Measurements from ENCODE around the gene ACOT8.
"Not testable (repeated sequence)": the region's sequence is repeated elsewhere in the genome, so short reads cannot be mapped to it uniquely, and the experiment has no call there.

ACOT8 gene

DNA sequence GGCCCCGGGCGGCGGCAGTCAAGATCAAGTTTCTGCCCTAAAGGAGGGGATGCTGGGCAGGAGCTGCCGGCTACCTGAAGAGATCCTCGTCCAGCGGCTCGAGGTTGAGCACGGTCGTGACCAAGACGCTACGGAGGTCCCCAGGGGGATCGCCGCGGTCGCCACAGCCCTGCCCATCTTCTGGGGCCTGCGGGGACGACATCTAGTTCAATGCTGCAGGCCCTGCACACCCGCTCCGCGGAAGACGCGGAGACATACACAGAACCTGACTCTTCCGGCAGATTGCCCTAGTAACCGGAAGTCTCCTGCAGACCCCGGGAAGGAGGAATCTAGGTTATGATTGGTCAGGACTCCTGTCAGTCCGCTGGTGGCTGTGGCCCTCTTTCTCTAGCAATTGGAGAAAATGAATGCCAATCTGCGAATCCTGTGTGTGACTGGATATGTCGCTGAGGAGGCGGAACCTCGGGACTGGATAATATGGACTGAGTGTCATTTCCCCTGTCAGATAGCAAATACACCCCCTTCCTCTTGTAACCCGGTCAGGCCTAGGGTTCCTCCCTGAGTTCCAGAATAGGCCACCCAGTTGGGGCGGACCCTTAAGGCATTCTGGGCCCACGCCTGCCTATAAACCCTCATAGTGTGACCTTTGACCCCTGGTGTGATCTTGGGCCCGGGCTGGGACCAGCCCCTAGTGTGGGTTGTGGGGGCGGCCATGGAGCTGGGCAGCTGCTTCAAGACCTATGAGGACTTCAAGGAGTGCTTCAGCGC, at the start of gene ACOT8, which contains the start of gene ZSWIM3:
ACOT8 (minus strand) TSS at position 279 of the 768 bp plus-strand sequence; CDS start at position 202, 77 bp downstream.
ZSWIM3 (plus strand) TSS at position 501 of the 768 bp plus-strand sequence; CDS start at position 713, 212 bp downstream.
- peak; percentile 100 for DNase-seq

DNA sequence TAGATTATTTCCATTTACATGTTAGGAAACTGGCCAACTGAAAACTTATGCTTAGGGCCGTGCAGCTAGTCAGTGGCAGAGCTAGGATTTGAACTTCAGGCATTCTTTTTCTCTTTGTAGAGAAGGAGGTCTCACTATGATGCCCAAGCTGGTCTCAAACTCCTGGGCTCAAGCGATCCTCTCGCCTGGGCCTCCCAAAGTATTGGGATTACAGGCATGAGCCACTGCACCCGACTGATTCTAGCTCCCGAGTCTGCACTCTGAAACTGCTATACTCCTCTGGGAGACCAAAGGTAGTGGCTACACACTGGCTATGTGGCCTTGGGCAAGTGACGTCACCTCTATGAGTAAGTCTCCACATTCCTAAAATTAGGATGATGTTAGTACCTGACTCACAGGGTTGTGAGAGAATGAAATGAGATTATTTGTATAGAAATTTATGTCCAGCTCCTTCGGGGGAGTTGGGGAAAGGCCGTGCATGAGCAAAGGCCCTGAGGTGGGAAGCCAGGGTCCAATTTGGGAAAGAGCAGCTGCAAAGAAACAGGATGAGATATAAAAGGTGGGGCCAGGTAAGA, 48.4 kb upstream of the ACOT8 start:
- no peak for DNase-seq

DNA sequence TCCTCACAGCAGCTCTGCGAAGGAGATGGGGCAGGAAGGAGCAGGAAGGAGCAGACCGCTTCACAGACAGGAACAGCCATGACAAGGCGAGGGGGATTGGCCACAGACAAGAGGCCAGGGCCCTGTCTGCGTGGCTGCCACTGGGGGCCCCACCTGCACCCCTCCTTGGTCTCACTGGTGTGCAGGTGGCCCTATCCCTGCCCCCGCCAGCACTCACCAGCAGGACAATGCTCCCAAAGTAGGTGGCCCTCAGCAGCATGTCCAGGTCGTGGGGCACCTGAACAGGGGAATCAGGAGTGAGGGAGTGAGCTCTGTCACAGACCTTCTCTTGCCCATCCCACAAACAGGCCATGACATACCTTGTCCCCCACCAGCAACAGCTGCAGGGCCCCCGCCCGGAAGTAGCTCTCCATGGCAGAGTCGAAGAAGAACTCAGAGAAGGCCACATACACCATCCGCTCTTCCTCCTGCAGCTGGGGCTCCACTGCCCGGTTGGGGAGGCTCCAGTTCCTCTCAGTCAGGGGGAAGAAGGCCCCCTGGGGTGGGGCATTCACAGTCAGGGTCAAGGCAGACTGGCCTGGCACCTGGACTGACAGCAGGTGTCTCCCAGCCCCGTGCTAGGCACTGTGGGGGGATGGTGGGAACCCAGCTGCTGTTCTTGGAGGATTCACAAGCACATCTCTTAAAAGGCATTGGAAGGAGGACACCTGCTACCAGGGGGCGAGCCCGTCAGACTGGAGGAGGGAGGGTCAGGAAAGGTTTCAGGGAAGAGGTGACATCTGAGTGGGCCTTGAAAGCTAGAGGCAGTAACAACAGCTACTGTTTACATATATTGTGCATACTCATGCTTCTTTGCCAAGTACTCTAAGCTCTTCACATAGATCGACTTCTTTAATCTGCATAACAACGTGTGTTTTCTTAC, 47.7 kb upstream of the ACOT8 start:
- no peak for DNase-seq

DNA sequence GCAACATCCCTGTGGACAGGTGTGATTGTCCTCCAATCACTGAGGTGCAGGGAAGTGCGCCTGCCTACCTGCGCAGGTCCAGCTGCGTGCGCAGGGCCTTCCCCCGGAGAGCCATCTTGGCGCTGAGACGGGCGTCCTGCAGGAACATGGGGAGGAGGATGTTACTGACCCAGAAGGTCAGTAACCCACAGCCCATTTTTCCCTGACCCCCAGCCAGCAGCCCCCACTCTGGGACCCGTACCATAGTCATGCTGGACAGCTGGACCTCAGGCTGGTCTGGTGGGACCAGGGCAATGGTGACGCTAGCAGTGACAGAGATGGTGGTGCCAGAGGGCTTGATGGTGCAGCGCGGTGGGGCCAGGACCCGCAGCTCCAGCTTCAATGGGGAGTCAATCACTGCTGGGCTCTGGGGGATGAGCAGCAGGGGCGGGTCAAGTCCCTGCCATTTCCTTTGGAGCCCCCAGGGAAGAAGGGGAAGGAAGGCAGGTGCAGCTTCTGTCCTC, 45.1 kb upstream of the ACOT8 start:
- no peak for DNase-seq

DNA sequence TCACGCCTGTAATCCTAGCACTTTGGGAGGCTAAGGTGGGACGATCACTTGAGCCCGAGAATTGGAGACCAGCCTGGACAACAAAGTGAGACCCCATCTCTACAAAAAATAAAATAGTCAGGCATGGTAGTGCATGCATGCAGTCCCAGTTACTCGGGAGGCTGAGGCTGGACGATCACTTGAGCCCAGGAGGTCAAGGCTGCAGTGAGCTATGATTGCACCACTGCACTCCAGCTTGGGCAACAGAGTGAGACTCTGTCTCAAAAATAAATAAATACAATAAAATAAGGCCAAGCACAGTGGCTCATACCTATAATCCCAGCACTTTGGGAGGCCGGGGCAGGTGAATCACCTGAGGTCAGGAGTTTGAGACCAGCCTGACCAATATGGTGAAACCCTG, 44.1 kb upstream of the ACOT8 start:
- not testable (repeated sequence) for DNase-seq

DNA sequence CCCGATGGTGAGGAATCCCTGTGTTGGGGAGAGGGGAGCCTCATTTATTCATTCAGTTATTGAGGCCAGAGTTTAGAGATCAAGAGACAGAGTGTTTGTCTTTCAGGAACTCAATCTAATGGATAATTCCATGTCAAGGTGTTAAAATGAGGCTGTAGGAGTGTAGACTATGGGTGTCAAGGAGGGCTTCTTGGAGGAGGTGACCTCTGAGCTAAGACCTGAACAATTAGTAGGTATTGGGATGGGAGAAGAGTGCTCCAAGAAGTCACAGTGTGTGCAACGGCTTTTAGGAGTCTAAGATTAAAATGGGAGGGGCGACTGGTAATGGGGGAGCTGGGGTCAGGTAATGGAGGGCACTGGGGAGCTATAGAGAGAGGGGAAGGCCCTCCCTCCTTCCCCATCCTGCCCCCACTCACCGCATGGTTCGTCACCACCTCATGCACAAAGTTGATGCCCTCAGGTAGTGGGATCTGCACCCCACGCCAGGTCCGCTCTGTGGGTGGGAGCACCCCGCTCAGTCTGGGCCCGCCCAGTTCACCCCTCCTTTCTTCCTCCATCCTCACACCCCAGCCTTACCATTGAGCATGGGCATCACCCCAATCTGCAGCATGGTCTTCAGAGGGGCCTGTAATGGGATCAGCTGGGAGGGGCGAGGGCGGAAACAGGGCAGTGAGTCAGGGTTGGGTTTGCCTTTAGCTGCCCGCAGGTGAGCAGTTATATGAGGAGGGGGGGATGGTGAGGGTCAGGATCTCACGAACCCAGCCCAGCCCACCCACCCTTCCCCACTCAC, 42.0 kb upstream of the ACOT8 start:
- DNase-seq, result no peak

DNA sequence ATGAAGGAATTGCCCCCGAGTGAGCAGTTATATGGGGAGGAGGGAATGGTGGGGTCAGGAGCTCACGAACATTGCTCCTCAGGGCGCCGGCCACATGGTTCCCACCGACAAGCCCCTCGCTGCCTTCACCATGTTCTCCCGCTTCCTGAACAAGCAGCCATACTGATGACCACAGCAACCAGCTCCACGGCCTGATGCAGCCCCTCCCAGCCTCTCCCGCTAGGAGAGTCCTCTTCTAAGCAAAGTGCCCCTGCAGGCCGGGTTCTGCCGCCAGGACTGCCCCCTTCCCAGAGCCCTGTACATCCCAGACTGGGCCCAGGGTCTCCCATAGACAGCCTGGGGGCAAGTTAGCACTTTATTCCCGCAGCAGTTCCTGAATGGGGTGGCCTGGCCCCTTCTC, 41.1 kb upstream of the ACOT8 start:
- no peak for DNase-seq

DNA sequence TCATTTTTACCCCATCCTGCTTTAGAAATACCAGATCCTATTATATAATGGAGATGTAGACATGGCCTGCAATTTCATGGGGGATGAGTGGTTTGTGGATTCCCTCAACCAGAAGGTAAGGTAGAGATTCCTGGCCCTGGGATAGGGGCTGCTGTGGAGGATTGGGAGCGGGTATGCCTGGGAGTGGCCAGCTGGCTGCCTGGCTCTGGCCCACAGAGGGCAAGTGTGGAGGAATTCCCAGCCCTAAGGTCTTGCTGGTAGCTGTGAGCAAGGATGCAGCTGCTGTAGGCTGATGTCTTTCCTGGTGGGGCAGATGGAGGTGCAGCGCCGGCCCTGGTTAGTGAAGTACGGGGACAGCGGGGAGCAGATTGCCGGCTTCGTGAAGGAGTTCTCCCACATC, 40.5 kb upstream of the ACOT8 start:
- no peak for DNase-seq

DNA sequence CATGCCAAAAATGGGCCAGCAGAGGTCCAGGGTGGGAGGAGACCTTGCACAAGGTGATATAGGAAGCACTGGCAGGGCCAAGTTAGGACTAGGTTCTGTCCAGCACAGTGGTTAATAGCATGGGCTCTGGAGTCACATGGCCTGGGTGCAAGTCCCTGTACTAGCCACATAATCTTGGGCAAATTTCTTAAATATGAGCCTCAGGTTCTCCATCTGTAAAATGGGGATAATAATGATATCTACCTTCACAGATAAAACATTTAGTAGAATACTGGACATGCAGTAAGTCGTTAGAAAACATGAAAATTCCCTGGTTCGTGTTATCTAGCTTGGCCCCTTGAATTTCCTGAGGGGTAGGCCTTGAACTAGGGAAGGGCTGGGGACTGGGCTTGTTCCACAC, 40.1 kb upstream of the ACOT8 start:
- DNase-seq, result no peak

DNA sequence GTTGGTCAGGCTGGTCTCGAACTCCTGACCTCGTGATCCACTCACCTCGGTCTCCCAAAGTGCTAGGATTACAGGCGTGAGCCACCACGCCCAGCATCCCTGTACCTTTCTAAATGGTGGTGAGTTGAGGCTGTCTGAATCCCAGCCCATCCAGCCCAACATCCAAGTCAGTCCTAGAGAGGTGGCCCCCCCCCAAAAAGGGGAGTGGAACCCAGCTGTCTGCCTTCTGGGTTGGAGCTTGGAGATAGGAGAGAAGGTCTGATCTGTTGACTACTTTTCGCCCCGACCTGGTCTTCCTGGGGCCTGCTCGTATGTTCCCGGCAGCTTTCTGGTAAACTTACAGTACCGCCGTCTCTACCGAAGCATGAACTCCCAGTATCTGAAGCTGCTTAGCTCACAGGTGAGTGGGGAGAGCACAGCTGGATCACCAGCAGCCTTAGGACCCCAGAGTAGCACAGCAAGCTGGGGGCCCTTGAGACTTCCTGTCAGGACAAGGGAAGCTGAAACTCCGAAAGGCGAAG, 39.5 kb upstream of the ACOT8 start:
- DNase-seq, result no peak

DNA sequence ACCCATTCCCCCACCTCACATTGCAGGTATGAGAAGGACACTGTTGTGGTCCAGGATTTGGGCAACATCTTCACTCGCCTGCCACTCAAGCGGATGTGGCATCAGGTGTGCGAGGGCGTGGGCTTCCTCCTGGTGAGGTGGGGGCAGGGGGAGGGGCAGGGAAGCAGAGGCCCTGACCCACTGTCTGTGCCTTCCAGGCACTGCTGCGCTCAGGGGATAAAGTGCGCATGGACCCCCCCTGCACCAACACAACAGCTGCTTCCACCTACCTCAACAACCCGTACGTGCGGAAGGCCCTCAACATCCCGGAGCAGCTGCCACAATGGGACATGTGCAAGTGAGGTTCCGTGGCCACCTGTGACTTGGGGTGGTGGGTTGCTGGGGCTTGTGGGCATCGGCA, 37.6 kb upstream of the ACOT8 start:
- DNase-seq, result no peak

DNA sequence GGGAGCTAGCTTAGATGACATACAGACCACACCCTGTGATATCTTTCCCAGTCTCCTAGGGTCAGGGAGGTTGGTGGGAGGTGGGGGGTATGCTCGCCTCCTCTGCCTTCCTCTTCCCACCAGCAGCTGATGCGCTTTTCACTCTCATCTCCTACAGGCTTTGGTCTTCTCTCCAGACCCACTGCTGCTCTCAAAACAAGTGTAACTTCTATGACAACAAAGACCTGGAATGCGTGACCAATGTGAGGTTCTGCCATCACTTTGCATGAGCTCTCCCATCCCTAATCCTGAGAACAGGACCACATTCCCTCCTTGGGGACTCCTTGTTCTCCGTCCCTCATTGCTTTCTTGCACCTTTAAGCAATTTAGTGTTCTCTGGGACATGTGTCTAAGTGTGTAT, 36.6 kb upstream of the ACOT8 start:
- no peak for DNase-seq

DNA sequence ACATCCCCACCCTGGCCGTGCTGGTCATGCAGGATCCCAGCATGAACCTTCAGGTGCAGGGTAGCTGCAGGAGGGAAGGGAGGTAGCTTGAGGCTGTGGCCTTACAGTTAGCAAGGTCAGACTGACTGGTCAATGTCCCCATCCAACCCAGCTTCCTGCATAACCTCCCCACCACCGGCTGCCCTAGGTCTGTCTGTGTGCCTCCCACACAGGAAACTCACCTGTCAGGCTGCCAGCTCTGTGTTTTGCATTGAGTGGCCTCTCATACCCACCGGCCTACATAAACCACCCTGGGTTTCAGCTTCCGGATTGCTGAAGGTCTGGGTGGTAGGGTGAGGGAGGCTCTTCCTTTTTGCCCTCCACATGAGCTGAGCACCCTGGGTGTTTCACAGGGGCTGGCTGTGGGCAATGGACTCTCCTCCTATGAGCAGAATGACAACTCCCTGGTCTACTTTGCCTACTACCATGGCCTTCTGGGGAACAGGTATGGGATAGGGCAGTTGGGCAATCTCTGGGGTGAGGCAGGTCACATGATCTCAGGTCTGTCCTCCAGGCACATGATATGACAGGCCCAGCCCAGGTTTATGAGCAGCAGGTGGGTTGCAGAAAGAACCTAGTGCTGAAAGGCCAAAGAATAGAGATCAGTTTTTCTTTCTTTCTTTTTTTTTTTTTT, 35.8 kb upstream of the ACOT8 start:
- no peak for DNase-seq

DNA sequence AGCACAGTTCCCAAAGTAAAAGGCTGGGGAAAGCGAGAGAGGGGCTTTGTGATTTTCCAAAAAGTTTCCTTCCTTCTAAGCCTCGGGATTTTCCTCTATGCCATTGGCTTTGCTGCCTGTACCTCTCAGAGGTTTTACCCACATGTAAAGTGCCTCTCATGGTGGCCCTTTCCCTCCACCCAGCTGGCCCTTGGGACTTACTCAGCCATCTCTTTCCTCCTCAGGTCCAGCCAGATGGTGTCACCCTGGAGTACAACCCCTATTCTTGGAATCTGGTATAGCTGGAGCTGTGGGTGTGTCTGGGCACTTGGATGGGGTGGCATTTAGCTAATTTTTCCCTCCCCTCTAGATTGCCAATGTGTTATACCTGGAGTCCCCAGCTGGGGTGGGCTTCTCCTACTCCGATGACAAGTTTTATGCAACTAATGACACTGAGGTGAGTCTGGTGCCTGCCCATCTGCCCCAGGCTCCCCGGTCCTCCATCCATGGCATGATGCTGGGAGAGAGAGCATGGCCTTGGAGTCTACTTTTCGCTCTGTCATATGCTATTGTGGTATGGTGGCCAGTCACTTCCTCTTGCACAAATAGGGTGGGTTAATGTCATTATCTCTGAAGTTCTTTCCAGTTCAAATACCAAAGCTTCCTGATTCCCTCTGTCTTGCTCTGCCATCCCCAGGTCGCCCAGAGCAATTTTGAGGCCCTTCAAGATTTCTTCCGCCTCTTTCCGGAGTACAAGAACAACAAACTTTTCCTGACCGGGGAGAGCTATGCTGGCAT, 35.0 kb upstream of the ACOT8 start:
- peak; percentile 14 for DNase-seq

DNA sequence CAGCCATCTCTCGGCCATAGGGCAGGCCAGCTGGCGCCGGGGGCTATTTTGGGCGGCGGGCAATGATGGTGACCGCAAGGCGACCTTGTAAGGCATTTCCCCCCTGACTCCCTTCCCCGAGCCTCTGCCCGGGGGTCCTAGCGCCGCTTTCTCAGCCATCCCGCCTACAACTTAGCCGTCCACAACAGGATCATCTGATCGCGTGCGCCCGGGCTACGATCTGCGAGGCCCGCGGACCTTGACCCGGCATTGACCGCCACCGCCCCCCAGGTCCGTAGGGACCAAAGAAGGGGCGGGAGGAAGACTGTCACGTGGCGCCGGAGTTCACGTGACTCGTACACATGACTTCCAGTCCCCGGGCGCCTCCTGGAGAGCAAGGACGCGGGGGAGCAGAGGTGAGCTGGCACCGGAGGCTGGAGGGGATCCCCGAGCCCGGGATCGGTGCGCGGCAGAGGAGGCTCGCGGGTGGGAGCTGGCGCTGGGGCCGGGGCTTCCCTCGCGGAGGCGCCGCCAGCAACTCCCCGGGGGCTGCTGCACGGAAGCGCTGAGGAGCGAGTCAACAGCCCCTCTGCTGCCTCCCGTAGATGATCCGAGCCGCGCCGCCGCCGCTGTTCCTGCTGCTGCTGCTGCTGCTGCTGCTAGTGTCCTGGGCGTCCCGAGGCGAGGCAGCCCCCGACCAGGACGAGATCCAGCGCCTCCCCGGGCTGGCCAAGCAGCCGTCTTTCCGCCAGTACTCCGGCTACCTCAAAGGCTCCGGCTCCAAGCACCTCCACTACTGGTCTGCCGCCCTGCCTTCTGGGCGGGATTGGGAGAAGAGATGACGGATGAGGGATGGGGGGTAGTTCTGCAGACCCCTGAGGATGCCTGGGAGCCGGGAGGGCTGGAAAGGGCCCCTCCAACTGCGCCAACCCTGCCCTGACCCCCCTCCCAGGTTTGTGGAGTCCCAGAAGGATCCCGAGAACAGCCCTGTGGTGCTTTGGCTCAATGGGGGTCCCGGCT, 34.1 kb upstream of the ACOT8 start, which contains the start of the genes CTSA and NEURL2:
CTSA (plus strand) TSS at position 351 of the 999 bp plus-strand sequence; CDS start at position 585, 234 bp downstream.
NEURL2 (minus strand) TSS at position 224 of the 999 bp plus-strand sequence; CDS start at position 7, 217 bp downstream.
- peak; percentile 92 for DNase-seq

DNA sequence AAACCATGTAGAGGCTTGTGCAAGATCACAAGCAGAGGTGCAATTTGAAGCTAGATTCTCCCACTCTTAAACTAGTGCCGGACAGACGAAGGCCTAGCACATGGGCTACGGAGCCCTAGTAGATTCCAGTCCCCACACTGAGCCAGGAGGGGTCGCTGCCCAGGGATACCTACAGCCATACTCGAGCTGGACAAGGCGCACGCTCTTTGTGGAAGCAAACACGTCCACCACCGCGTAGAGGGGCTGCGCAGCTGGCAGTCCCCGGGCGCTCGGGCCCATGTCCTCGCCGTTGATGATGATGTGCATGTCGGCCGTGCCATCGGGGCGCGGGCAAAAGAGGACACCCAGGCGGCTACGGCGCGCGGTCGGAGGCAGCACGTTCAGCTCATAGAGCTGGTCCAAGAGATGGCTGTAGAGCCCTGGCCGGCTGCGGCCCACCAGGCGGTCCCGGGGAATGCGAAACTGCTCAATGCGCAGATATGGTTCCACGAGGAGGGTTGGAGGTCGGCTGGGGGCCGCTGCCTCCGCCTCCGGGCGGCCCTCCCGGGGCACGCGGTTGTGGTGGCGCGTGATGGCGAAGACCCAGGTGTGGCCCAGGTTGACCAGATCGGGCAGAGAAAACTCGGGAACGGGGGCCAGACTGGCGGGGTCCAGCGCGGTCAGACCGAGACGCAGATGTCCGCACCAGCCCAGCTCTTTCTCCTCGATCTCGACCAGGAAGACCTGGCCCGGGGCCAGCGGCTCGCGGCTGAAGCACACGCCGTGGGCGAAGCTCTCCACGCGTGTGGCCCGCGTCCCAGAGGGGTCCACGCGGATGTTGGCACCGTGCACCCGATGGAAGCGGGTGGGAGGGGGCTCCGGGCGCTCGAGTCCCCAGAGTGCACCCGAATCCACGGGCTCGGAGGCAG, 33.1 kb upstream of the ACOT8 start:
- DNase-seq, result peak; percentile 48

DNA sequence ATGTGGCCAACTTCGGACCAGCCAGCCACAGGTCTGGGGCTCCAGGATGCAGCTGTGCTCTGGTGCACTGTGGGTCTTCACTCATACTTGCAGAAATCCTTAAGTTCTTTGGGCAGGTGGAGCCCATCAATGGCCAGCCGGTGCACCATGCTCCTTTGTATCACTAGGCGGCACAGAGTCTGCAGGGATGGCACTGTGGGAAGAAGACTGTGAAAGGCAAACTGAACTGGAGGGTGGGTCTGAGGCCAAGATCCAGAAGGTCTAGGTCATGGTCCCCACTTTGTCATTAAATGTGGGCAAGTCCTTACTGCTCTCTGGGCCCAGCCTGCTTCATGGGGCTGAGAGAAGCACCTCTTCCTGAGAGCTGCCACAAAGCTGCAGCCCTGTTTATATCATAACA, 31.5 kb upstream of the ACOT8 start:
- DNase-seq, result no peak

DNA sequence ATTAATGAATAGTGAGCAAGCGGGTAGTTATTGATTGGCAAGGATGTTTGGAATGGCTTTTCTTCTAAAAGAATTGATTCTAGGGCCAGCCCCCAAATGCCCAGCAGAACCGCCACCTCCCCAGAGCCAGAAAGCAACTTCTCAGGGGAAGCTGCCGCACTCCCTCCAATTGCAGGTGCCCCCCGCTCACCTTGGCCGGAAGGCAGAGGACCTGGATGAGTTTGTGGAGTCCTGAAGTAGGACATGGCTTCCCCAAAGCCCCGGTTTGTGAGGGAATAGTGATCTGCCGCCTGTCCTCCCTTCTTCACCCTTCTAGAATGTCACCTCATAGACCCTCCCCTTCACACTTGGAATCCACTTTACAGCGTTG, 30.1 kb upstream of the ACOT8 start, which contains the start of gene SPATA25:
SPATA25 (minus strand) TSS at position 277 of the 370 bp plus-strand sequence; CDS start at position 245, 32 bp downstream.
- DNase-seq, result no peak

Measured in NCI-H345 (cell line).